GM19395 (cell line): ENCODE results near the gene TEX2.
A peak's percentile ranks its signal among the peaks of the same experiment; 100 is the strongest.
"Not testable (repeated sequence)": the region's sequence is repeated elsewhere in the genome, so short reads cannot be mapped to it uniquely, and the experiment has no call there.

Experiments used
- ATAC-seq: cut with Tn5 transposase; IDR thresholded peaks from one replicate; pipeline ENCODE4 v1.9.1; 2021; ENCODE audit warnings: mild to moderate bottlenecking, moderate library complexity; ENCODE audit not compliant: unreplicated experiment

Gene TEX2

DNA sequence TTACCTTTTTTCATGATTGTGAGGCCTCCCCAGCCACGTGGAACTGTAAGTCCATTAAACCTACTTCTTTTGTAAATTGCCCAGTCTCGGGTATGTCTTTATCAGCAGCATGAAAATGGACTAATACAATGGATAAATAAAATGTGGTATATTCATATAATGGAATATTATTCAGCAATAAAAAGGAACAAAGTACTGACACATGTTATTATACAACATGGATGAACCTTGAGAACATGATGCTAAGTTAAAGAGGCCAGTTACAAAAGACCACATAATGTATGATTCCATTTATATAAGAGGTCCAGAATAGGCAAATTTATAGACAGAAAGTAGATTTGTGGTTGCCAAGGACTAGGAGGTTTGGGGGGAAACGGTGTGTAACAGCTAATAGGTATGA, 138.5 kb downstream of the TEX2 start:
- no peak for ATAC-seq

DNA sequence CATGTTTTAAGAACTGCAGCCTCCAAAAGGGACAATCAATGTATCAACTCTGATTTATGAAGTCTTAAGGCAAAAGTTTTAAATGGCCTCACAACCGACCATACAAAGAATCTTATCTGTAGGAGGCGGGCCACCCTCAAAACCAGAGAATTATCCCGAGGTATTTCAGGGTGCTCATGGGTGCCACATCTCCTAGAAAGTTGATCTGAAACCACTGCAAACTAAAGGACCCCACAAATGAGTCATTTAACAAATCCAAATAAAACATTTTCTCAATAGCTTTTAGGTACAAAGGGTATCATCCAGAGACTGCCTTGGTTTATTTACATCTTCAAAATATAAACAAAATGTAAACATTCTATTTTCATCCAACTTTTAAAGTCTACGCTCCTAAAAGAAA, 139.9 kb downstream of the TEX2 start:
- no peak for ATAC-seq

DNA sequence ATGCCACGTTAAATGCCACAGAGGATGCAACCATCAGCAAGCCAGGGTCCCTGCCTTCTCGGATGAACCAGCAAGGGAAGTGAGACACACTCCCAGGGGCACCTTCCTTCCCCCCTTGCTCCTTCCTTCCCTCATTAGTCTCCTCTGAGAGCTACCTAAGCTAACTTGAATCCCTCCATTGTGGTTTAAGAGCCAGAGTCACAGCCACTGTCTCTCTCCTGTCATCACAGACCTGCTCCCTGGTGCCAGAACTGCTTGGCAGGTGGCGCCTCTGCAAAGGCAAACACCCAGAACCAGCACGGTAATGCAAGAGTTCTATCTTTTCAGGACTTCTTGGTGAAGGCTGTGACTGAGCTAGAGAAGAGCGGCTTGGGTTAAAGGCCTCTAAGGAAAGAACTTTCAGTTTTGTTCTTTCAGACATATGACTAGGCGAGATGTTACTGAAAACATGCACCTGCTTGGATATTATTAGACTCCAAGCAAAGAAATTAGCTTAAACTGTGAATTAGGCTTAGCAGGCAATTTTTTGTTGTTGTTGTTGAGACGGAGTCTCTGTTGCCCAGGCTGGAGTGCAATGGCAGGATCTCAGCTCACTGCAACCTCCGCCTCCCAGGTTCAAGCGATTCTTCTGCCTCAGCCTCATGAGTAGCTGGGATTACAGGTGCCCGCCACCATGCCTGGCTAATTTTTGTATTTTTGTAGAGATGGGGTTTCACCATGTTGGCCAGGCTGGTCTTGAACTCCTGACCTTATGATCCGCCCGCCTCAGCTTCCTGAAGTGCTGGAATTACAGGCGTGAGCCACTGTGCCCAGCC, 141.9 kb downstream of the TEX2 start:
- not testable (repeated sequence) for ATAC-seq

DNA sequence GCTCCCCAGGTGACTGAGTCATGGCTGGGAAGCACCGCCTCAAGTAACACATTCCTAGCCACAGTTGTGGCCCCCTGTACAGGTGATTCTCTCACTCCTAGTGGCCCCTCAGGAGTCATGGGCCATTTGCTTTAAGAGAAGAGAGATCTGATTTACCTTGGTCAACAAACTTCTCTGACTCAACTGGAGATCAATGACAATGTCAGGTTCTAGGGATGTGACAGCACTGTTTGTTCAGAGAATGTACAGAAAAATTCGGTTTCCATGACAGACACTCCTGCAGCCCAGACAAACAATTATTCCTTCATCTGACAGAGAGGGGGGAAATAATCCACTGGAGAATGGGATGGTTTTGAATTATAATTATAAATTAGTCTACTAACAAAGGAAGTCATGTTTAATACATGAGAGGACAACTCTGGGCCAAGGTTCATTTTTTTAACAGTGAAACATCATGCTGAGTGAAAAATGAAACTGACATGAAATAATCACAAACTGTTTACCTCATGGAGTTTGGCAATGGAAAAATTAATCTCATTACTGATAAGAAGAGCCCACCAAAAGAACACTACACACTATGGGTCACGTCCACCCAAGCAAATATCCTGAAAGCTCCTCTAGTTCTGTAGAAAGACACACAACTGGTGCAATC, 142.8 kb downstream of the TEX2 start:
- no peak for ATAC-seq

DNA sequence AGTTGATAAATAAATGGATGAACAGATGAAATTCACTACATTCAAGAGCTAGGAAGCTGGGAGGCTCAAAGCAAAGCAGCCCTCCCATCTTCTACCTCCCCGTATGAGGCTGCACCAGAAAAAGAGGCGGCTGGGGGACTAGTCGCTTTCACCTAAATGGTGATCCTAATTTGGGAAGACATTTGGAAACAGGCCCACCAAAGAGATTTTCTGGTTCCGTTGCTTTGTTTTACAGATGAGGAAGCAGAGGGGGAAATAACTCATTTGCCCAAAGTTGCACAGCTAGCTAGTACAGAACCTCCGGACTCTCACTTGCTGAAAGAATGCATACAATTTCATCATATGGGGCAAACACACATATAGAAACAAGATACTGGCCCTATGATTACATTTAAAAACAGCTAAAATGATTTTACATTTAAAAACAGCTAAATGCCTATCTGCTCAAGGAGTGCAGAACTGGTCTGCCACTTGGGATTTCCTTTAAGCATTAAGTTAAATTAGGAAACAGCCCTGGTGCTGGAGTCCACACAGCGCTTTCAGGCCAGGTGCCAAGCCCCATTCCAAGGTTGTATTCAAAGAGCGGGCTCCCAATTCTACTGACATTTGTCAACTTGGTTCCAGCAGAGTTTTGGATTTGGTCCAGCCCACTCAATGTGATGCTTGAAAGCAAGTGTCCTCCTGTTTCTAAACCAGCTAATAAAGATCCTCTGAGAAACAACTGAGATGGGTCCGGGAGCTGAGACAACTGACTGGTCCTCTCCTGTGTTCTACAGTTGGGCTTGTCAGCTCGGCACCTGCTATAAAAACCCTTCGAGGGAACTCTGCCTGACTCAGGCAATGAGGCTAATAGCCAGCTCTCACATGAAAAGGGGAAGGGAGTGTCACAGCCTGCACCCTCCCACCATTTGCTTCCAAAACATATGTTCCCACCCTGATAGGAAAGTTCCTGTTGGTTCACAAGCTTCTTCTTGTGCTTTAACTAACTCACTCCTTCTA, 144.8 kb downstream of the TEX2 start:
- no peak for ATAC-seq

DNA sequence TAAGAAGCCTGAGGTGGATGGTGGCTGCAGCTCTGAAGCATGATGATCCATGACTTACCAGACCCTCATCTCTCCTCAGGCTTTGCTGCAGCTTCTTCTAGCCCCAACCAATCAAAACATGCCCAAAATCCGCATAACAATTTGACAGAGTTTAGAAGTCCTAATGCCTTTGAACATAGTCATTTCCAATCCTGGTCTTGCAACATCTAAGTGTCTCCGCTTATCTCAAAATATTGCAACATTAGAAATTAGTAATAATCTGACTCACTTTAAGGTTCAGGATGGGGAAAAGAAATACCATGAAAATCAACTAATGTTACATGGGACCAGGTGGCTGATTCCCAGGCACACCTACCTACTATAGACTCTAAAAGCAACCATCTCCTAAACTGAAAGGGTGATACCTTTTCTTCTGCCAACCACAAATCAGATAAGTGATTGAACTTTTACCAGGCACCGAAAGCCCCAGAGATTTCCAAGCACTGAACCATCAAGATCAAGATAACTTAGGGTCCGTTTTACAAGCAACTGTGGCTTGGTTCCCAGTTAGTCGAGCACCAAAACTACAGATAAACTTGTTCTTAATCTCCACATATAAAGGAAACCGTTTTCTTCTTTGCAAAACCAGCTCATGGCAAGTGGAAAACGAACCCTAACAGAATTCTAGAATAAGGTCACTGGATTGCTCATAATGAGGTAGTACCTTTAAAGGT, 147.1 kb downstream of the TEX2 start:
- no peak for ATAC-seq

DNA sequence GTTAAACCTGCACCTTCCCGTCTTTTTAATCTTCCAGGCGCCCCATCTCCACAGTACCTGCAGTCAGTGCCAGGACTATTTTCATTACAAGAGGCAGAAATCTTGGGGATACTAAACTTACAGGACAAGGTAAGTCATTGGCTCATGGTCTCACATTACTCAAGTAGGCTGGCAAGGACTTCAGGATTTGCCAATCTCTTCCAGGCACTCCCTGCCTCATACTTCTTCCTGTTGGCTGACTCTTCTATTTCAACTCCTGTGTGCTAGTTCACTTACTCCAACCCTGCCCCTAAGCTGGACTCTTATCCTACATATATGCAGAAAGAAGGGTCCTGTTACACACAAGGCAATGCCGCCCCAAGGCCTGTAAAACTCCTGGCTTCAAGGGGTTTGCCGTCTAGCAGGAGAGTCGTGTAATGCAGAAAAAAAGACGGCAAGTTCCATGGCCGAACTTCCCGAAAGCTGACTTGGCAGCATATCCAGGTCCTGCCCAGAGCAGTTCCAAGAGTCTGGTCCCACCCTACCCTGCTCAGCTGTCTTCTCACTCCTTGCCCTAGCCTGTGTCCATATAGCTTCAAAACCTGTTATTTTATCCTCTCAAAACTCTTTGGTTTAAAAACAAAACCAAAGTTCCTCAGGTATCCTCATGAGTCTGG, 147.9 kb downstream of the TEX2 start:
- no peak for ATAC-seq

DNA sequence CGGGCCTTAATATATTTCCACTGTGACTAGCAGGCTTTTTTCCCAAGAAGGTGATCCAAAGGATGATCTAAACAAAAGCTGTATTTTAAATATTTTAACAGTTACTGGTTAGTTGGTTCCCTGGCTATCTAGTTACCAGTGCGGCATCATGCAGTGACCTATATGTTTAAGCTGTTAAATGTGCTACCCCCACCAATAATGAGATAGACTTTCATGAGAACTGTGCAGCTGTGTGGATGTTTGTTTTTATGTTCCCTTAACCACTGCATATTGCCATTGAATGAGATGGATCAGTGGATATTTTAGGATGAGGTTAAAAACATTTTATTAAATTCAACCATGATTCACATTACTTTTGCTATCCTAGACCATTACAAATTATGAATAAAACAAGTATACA, 150.1 kb downstream of the TEX2 start:
- ATAC-seq = no peak

DNA sequence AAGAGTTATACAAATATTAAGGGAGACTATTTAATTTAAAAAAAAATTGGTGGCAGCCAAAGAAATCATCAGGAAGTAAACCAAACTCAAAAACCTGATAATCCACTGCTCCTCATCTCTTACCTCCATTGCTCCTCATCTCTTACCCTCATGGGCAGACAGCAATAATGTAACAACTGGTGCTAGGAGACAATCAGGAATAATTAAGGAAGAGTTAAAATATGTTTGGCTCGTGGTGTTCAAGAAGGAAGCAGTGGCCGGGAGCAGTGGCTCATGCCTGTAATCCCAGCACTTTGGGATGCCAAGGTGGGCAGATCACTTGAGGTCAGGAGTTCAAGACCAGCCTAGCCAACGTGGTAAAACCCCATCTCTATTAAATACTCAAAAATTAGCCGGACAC, 151.2 kb downstream of the TEX2 start:
- ATAC-seq = no peak

DNA sequence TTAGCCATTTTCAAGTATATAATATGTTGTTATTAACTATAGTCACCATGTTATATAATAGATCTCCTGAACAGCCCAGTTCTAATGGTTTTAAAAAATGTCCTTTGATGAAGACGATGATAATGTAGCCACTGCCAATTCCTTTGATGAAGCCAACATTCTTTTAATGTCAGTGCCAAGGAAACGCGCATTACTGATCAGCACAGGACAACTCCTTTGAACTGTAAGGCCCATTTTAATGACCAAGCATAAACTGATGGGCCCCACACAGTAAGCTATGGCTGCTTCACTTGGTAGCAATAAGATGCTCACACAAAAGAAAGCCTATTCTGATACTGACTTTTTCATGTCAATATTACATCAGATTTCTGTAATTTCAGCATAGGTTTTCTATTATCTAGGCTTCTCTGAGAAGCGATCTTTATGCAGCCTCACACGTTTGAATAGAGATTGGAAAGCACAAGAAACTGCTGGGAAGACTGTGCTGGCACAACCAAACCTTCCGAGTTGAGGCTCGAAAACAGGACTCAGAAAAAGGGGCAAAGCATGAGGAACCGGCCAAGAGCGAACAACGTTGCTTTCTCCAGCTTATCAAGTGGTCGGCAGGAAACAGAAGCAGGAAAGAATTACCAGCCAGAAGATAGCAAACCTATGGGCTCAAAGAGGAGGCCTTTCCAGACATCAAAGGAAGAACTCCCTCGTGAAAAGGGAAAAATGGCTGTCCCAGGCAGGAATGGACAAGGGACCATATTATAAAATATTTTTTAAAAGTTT, 152.5 kb downstream of the TEX2 start:
- no peak for ATAC-seq

DNA sequence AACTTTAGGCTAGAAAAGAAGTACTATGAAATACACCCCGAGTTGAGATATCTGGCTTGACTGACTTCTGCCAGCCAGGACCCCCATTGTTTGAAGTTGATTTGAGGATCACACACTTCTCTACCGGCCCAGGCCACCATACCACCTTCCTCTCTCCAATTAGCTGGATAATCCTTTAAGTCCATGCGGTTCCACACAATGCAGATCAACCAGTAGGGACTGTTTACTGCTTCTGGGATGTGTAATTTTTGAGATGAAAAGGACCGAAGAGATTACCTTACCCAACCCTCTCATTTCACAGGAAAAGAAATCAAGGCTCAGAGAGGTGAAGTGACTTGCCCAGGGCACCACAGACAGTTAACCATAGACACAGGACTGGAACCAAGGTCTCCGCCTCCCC, 153.7 kb downstream of the TEX2 start:
- no peak for ATAC-seq

DNA sequence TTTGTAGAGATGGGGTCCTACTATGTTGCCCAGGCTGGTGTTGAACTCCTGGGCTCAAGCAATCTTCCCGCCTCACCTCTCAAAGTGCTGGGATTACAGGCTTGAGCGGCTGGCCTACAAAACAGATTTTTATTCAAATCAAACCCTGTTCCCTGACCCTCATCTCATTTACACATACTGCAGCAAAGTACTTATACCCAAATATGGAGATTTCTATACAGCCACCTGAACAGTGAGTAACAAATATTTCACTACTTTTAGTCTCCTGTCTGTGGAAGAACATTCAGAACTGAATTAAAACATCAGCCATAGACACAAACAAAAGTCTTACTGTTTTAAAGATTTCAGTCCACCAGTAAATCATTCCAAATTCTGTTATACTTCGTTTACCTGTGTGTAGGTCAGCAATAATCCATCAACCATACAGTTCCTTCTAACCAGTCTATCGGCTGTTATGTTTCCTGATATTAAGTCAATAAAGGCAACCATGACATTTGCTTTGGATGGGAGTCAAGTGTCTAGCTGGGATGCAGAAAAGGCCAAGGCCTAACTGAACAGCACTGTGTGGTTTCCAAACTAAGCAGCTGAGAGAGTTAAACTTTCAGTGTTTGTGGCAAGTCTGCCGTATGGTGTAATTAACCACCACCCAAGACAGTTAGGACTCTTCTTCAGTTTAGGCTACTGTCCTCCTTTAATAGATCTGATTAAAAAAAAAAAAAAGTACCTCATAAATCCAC, 155.4 kb downstream of the TEX2 start:
- ATAC-seq = peak; percentile 64

DNA sequence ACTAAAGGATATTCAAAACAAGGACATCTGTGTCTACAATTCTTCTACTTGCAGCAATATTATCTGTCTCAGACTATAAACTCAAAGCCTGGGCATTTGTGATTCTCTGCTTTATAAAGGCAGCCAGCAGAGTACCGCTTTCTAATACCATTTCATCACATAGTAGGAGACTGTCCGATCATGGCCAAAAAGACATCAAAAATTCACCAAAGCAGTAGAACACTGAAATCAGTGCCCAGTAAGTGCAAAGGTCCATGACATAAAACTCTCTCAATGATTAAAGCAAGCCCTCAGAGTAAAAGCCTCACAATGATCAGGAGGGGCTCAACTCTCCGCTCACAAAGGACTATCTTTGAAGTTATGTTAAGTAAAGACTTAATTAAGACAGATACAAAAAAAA, 156.1 kb downstream of the TEX2 start:
- no peak for ATAC-seq

DNA sequence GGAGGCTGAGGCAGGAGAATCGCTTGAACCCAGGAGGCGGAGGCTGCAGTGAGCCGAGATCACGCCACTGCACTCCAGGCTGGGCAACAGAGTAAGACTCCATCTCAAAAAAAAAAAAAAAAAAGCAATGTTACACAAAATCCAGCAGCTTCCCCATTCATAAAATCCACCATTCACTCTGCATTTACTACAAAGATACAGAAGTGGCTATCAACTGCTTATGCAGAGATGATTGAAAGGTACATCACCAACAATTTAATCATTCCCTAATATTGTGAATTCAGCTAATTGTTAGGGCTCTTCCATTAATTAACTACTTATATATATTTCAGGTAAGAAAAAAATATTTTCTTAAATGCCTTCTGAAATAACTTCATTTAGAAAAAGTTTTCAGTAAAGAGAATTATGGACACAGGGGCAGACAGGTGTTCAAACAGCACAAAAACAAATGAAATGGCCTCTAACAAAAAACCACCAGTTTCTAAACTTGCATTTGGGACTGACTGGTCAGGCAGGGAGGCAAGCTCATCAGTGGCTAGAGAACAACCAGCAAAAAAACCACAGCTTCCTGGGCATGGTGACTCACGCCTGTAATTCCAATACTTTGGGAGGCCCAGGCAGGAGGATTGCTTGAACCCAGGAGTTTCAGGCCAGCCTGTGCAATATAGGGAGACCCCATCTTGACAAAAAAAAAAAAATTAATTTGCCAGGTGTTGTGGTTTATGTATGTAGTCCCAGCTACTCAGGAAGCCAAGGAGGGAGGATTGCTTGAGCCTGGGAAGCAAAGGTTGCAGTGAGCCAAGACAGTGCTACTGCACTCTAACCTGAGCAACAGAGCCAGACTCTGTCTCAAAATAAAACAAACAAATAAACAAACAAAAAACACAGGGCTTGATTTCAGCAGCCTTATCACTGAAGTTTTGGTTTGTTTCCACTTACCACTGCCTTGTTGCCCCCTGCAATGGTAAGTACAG, 159.4 kb downstream of the TEX2 start:
- no peak for ATAC-seq

DNA sequence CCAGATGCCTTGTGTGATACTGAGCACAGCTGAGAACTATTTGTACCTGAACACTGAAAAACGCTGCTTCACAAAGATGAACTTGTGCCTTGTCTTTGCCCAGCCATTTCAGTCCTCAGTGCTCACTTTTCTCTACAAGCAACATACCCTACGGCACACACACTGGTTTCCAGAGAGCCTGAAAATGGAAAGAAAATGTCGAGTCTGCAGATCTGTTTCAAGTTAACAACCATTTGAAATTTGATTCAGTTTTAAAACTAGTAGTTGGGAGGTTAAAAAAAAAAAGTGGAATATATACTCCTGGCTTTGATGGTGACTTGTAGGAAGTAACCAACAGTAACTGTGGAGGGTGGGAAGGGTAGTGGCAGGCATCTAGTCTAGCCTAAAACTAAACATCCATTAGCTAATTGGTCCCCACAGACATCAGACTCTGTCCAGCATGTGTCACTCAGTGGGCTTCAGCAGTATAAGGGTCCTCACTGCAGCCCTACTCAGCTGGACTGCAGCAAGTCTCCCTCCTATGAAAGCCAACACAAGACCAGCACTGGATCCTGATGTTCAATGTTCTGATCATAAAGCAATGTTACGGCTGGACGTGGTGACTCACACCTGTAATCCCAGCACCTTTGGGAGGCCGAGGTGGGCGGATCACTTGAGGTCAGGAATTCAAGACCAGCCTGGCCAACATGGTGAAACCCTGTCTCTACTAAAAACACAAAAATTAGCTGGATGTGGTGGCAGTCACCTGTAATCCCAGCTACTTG, 160.3 kb downstream of the TEX2 start:
- ATAC-seq = no peak

DNA sequence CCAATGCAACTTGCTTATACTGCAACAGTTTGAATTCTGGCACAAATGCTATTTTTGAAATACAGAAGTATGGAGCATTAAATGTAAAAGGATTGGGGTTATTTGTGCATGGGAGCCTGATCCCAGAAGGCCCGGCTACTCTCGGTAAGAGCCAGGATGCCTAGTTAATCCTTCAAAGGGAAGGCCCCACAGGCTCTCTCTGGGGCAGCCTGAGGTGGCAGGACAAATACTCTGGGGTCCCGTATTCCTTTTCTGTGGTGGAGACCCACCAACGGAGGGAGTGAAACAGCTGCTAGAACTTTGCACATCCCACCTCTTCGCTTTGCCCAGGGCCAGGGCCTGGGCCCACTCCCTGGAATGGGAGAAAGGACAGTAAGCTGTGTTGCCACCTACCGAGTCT, 163.5 kb downstream of the TEX2 start:
- ATAC-seq = no peak
